ENCODE measurements around the gene MVB12B. TPM values are rescaled to one million over a fixed set of nuclear protein-coding genes. Genes with fewer than 3 reads are reported as not detected.

The MVB12B gene
- total RNA-seq, 2 donors from 2014 or later: 9.8 to 15.8 TPM

DNA sequence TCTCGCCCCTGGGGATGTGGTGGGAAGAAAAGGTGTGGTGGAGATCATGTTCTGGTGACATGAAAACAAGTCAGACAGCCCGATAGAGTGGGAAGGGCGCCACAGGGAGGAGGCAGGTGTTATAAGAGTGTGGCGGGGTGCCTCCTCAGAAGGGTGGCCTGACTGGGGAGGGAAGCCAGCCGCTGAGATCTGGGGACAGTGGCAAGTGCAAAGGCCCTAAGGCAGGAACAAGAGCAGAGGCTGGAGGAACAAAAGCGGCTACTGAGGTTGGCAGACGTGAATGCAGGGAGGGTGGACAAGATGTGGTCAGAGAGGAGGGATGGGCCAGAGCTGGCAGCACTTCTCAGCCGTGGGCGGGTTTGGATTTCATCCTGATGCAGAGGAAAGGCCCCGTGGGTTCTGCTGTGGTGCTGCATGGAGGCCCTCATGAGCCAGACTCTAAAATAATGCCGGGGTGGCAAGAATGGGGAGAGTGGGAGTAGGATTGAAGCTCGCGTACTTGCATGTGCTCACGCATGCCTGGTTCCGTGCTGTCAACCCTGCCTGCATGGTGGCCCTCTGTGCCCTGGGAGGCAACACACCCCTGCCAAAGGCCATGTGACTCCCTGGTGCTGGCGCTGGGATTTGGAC is 89.2 kb downstream of the MVB12B start:
- Histone ChIP-seq H3K27ac (no peak overlapping the region), H3K4me3 (no peak overlapping the region), H3K4me1 (no peaks in the 10 kb centered on the region), H3K9ac (ENCODE audit: low read depth in 2 of 2, low read length in 2 of 2) (no peak overlapping the region), H3K9me3 (no peaks in the 10 kb centered on the region), H3K36me3 (no peaks in the 10 kb centered on the region), H3K27me3 (no peaks in the 10 kb centered on the region)
- DNase-seq: no peak
- intact Hi-C loops (cut with DNase I): no loop called here
- TF ChIP-seq, protein P1, sequence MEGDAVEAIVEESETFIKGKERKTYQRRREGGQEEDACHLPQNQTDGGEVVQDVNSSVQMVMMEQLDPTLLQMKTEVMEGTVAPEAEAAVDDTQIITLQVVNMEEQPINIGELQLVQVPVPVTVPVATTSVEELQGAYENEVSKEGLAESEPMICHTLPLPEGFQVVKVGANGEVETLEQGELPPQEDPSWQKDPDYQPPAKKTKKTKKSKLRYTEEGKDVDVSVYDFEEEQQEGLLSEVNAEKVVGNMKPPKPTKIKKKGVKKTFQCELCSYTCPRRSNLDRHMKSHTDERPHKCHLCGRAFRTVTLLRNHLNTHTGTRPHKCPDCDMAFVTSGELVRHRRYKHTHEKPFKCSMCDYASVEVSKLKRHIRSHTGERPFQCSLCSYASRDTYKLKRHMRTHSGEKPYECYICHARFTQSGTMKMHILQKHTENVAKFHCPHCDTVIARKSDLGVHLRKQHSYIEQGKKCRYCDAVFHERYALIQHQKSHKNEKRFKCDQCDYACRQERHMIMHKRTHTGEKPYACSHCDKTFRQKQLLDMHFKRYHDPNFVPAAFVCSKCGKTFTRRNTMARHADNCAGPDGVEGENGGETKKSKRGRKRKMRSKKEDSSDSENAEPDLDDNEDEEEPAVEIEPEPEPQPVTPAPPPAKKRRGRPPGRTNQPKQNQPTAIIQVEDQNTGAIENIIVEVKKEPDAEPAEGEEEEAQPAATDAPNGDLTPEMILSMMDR (IDR thresholded peaks at IDR 0.05): no peak

DNA sequence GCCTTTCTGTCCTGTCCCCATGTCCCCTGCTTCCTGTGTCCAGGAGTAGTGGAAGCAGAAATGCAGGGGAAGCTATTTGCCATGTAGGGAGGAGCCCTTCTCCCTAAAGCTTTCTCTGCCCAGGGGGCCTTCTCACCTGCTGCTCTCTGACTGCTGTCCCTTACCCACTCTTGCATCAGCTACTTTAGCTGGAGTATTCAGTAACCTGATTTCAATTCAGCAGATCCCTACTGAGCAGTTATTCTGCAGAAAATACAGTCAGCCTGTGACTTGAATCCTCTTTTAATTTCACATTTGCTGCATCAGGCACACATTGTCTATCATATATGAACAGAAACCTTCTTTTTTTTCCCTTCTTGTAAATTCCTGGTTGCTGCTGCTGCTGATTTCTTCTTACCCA is 90.4 kb downstream of the MVB12B start:
- H3K4me1 ChIP-seq: no peaks in the 10 kb centered on the region
- DNase-seq: no peak
- intact Hi-C loops (cut with DNase I): no loop called here
- TF ChIP-seq, protein P1 (IDR thresholded peaks at IDR 0.05): no peak
- H3K9me3 ChIP-seq: no peaks in the 10 kb centered on the region
- H3K36me3 ChIP-seq: no peaks in the 10 kb centered on the region
- H3K9ac ChIP-seq (ENCODE audit: low read depth in 2 of 2, low read length in 2 of 2): no peak overlapping the region
- H3K4me3 ChIP-seq: no peak overlapping the region
- no peaks in the 10 kb centered on the region for H3K27me3 ChIP-seq
- H3K27ac ChIP-seq: no peak overlapping the region

DNA sequence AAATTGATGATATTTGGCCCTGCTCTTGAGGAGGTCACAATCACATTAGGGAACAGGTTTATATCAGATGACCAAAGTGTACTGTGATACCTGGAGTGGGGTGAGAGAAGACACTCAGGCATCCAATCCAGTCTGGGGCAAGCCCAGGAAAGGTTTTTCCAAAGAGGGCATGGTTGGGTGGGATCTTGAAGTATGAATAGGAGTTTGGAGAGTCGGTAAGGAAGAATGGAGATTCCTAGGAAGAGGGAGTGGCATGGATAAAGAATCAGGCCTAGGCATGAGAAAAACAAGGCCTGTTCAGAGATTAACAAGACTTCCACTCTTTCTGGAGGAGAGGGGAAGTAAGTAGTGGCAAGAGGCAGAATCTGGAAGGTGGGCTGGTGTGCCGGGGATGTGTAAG is 91.1 kb downstream of the MVB12B start:
- no peak for DNase-seq
- H3K27me3 ChIP-seq: no peaks in the 10 kb centered on the region
- no peaks in the 10 kb centered on the region for H3K9me3 ChIP-seq
- no peak overlapping the region for H3K4me3 ChIP-seq
- H3K36me3 ChIP-seq: no peaks in the 10 kb centered on the region
- H3K4me1 ChIP-seq: no peaks in the 10 kb centered on the region
- no peak overlapping the region for H3K27ac ChIP-seq
- intact Hi-C loops (cut with DNase I): no loop called here
- no peak overlapping the region for H3K9ac ChIP-seq (ENCODE audit: low read depth in 2 of 2, low read length in 2 of 2)
- TF ChIP-seq, protein P1 (IDR thresholded peaks at IDR 0.05): no peak

DNA sequence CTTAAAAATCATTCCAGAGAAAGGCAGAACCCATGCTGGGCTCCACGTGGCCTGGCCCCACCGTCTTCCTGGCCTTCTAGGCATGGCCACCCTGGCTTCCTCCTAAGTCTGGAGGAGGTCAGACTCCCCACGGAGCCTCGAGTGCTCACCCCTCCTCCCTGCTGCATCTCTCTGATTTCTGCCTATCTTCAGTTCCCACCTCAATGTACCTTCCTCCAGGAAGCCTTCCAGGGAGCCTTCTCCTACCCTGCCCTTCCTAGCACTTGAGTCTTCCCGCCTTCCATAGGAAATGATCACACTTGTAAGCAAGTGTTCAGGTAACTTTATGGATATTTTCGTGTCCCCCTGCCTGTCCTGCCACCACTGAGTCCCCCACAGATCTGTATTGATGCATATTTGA is 92.0 kb downstream of the MVB12B start:
- Histone ChIP-seq H3K9me3 (no peaks in the 10 kb centered on the region), H3K4me1 (no peaks in the 10 kb centered on the region), H3K27ac (no peak overlapping the region), H3K36me3 (no peaks in the 10 kb centered on the region), H3K4me3 (no peak overlapping the region), H3K27me3 (no peaks in the 10 kb centered on the region), H3K9ac (ENCODE audit: low read depth in 2 of 2, low read length in 2 of 2) (no peak overlapping the region)
- TF ChIP-seq, protein P1 (IDR thresholded peaks at IDR 0.05): no peak
- intact Hi-C loops (cut with DNase I): no loop called here
- no peak for DNase-seq

DNA sequence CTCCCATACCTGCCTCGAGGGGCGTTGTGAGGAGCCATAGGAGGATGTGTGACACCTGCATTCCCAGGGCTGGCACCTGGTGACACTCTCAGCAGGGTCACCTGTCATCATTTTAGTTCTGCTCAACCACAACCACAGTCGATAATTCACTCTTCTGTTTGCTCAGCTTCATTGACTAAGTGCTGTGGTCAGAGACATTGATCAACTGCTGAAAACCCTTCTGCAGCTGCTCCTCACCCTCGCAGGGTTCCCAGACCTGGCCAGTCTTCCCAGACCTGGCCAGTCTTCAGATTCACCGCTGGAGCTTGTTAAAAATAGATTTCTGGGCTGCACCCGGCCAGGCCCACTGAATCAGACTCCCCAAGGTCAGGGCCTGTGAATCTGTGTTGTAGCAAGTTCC is 92.8 kb downstream of the MVB12B start:
- Histone ChIP-seq H3K9ac (ENCODE audit: low read depth in 2 of 2, low read length in 2 of 2) (no peak overlapping the region), H3K4me3 (no peak overlapping the region), H3K4me1 (no peaks in the 10 kb centered on the region), H3K9me3 (no peaks in the 10 kb centered on the region), H3K27me3 (no peaks in the 10 kb centered on the region), H3K27ac (no peak overlapping the region), H3K36me3 (no peaks in the 10 kb centered on the region)
- no peak for DNase-seq
- TF ChIP-seq, protein P1 (IDR thresholded peaks at IDR 0.05): no peak
- intact Hi-C loops (cut with DNase I): no loop called here
